HCT116 (cell line): Measurements from ENCODE around the gene GRPR.

Experiments used
- CEBPB ChIP-seq: IDR thresholded peaks from 2 replicates; pipeline ENCODE4 v1.6.1; 2012; ENCODE audit warnings: low read depth
- EGR1 ChIP-seq: IDR thresholded peaks from 2 replicates; pipeline ENCODE4 v1.6.1; 2012; ENCODE audit warnings: low read depth
- ELF1 ChIP-seq: IDR thresholded peaks from 2 replicates; pipeline ENCODE4 v1.6.1; 2012; ENCODE audit warnings: low read depth, borderline replicate concordance
- EZH2 ChIP-seq: fragments of 200-600 bp; sonication (generic); IDR thresholded peaks from 2 replicates; pipeline ENCODE4 v1.6.1; 2017; ENCODE audit warnings: antibody characterized with exemption, mixed run types
- POLR2A ChIP-seq: IDR thresholded peaks from 2 replicates; pipeline ENCODE4 v1.7.0; 2011; ENCODE audit warnings: borderline replicate concordance; ENCODE audit not compliant: insufficient read depth, insufficient read length; ENCODE audit errors: extremely low read depth
- POLR2AphosphoS5 ChIP-seq: IDR thresholded peaks from 2 replicates; pipeline ENCODE4 v1.6.1; 2011; ENCODE audit warnings: mild to moderate bottlenecking, low read depth, low read length, moderate library complexity
- SIN3A ChIP-seq: IDR thresholded peaks from 2 replicates; pipeline ENCODE4 v1.6.1; 2012; ENCODE audit warnings: low read depth
- TCF7L2 ChIP-seq: IDR thresholded peaks from 2 replicates; pipeline ENCODE4 v1.7.0; 2011; ENCODE audit warnings: borderline replicate concordance, inconsistent platforms; ENCODE audit not compliant: insufficient read depth, insufficient read length; ENCODE audit errors: extremely low read depth
- YY1 ChIP-seq: IDR thresholded peaks from 2 replicates; pipeline ENCODE4 v1.6.1; 2011; ENCODE audit warnings: low read length, low read depth, moderate library complexity, mild to moderate bottlenecking; ENCODE audit not compliant: insufficient replicate concordance; ENCODE audit errors: extremely low read depth
- TF ChIP-seq, protein P1 (sequence below), 3 experiments: fragments of 200-600 bp in 1 of 3; sonication (generic) in 1 of 3; IDR thresholded peaks in 2 of 3; conservative IDR thresholded peaks in 1 of 3; 2 replicates each; pipeline ENCODE4 v1.5.1; 2012 to 2017; ENCODE audit warnings: low read depth in 2 of 3, low read length in 2 of 3, antibody characterized with exemption in 1 of 3, borderline replicate concordance in 1 of 3, control low read depth in 1 of 3, mild to moderate bottlenecking in 1 of 3, mixed read lengths in 1 of 3, mixed run types in 1 of 3, moderate library complexity in 1 of 3; ENCODE audit not compliant: insufficient read depth in 1 of 3
- TF ChIP-seq, protein P2 (sequence below): IDR thresholded peaks from 2 replicates; pipeline ENCODE4 v1.6.1; 2012; ENCODE audit warnings: low read depth

DNA sequence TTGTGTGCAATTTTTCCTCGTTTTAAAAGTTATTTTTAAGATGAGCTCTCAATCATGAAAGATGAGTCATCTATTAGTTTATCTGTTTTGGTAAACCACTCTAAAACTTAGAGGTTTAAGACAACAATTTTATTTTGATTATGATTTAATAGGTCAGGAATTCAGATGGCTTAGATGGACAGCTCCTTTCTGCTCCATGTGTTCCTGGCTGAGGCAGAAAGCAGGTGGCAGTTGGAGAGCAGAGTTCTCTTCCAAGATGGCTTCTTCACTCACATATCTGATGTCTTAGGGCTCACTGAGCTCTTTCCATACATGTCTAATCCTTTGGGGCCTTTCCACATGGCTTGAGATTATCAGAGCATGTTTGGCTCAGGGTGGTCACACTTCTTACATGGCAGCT, 48.3 kb upstream of the GRPR start:
- TF ChIP-seq EGR1: no peak
- TF ChIP-seq POLR2AphosphoS5: no peak
- TF ChIP-seq SIN3A: no peak
- no peak for TF ChIP-seq ELF1
- TF ChIP-seq CEBPB: no peak
- no peak for TF ChIP-seq TCF7L2
- no peak for TF ChIP-seq EZH2
- no peak for TF ChIP-seq POLR2A
- TF ChIP-seq, protein P1, sequence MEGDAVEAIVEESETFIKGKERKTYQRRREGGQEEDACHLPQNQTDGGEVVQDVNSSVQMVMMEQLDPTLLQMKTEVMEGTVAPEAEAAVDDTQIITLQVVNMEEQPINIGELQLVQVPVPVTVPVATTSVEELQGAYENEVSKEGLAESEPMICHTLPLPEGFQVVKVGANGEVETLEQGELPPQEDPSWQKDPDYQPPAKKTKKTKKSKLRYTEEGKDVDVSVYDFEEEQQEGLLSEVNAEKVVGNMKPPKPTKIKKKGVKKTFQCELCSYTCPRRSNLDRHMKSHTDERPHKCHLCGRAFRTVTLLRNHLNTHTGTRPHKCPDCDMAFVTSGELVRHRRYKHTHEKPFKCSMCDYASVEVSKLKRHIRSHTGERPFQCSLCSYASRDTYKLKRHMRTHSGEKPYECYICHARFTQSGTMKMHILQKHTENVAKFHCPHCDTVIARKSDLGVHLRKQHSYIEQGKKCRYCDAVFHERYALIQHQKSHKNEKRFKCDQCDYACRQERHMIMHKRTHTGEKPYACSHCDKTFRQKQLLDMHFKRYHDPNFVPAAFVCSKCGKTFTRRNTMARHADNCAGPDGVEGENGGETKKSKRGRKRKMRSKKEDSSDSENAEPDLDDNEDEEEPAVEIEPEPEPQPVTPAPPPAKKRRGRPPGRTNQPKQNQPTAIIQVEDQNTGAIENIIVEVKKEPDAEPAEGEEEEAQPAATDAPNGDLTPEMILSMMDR (IDR thresholded peaks at IDR 0.05 in 2 of 3, conservative IDR thresholded peaks at IDR 0.05 in 1 of 3; ENCODE audit: borderline replicate concordance in 1 of 3, insufficient read depth in 1 of 3, low read depth in 2 of 3, low read length in 2 of 3): no peak
- TF ChIP-seq YY1: no peak
- TF ChIP-seq, protein P2, sequence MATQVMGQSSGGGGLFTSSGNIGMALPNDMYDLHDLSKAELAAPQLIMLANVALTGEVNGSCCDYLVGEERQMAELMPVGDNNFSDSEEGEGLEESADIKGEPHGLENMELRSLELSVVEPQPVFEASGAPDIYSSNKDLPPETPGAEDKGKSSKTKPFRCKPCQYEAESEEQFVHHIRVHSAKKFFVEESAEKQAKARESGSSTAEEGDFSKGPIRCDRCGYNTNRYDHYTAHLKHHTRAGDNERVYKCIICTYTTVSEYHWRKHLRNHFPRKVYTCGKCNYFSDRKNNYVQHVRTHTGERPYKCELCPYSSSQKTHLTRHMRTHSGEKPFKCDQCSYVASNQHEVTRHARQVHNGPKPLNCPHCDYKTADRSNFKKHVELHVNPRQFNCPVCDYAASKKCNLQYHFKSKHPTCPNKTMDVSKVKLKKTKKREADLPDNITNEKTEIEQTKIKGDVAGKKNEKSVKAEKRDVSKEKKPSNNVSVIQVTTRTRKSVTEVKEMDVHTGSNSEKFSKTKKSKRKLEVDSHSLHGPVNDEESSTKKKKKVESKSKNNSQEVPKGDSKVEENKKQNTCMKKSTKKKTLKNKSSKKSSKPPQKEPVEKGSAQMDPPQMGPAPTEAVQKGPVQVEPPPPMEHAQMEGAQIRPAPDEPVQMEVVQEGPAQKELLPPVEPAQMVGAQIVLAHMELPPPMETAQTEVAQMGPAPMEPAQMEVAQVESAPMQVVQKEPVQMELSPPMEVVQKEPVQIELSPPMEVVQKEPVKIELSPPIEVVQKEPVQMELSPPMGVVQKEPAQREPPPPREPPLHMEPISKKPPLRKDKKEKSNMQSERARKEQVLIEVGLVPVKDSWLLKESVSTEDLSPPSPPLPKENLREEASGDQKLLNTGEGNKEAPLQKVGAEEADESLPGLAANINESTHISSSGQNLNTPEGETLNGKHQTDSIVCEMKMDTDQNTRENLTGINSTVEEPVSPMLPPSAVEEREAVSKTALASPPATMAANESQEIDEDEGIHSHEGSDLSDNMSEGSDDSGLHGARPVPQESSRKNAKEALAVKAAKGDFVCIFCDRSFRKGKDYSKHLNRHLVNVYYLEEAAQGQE: no peak; the same call in 1 of the 2 replicates
